Activated CD4-positive, alpha-beta T cell treated with anti-CD3 and anti-CD28 coated beads, Interleukin-2, amount 10 ng/mL, durations not matched to agents 24 days and 14 days (primary cell): Measurements from ENCODE around the gene NOS1AP. TPM values are rescaled to one million over a fixed set of nuclear protein-coding genes. Genes with fewer than 3 reads are reported as not detected.

ENCODE experiments used
- DNase-seq: peaks from one replicate; pipeline ENCODE4 v3.0.0; 2022
- H3K27ac Mint-ChIP-seq: one replicate; pipeline ENCODE4 v1.8.0; 2022; ENCODE audit warnings: mild to moderate bottlenecking, mixed read lengths
- H3K27me3 Mint-ChIP-seq: one replicate; pipeline ENCODE4 v1.8.0; 2022; ENCODE audit warnings: mixed read lengths
- H3K36me3 Mint-ChIP-seq: one replicate; pipeline ENCODE4 v1.8.0; 2022; ENCODE audit warnings: low read depth, mild to moderate bottlenecking, mixed read lengths
- H3K4me1 Mint-ChIP-seq: one replicate; pipeline ENCODE4 v1.8.0; 2021; ENCODE audit warnings: mixed read lengths
- H3K4me3 Mint-ChIP-seq: one replicate; pipeline ENCODE4 v1.8.0; 2022; ENCODE audit warnings: mild to moderate bottlenecking, moderate library complexity, mixed read lengths
- H3K9me3 Mint-ChIP-seq: one replicate; pipeline ENCODE4 v1.8.0; 2021; ENCODE audit warnings: mixed read lengths
- intact Hi-C: fragments of 100-400 bp; cut with micrococcal nuclease; formaldehyde crosslinking; loops from one replicate; pipeline ENCODE4 v1.15.1; 2023
- total RNA-seq: library from RNA; stranded (reverse); gene quantifications from 2 replicates; pipeline ENCODE4 v1.2.3, GENCODE V29; 2022

NOS1AP gene
- total RNA-seq, 1 donor from 2014 or later, result not detected

DNA sequence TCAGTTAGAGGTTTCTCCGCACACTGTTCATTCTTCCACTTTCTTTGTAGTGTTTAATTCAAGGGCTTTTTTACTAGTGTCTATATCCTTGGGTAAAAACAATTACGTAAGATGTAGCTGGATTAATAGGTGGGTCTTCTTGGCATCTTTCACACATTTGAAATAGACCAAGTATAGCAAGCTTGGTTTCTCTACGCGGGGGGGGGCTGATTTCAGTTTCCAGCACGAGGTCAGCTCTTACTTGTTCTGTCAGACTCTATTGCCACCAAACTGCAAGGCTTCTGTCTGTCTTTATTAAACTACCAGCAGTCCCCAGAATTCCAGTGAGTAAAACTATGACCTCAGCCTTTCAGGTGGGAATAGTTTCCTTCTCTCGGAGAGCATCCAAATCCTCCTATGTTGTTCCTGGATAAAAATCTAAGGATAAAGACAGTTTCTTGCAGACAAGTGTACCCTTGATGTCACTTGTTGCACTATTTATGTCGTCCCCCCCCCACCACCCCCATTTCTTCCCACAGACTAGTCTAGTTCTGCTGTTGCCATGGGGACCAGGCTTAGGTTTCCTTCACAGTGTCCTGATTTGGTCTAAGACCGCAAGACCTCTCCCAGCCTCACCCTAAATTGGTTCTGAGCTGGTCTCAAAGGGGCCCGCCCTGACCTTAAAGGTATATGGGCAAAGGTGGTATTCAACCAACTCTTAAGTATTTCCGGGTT lies 290.2 kb downstream of the NOS1AP start:
- intact Hi-C loops, result no loop called here
- no peak for DNase-seq
- H3K4me3 Mint-ChIP-seq, result no peak overlapping the region
- H3K4me1 Mint-ChIP-seq, result no peaks in the 10 kb centered on the region
- H3K9me3 Mint-ChIP-seq, result no peaks in the 10 kb centered on the region
- H3K27ac Mint-ChIP-seq, result no peak overlapping the region
- no peaks in the 10 kb centered on the region for H3K27me3 Mint-ChIP-seq
- no peaks in the 10 kb centered on the region for H3K36me3 Mint-ChIP-seq

DNA sequence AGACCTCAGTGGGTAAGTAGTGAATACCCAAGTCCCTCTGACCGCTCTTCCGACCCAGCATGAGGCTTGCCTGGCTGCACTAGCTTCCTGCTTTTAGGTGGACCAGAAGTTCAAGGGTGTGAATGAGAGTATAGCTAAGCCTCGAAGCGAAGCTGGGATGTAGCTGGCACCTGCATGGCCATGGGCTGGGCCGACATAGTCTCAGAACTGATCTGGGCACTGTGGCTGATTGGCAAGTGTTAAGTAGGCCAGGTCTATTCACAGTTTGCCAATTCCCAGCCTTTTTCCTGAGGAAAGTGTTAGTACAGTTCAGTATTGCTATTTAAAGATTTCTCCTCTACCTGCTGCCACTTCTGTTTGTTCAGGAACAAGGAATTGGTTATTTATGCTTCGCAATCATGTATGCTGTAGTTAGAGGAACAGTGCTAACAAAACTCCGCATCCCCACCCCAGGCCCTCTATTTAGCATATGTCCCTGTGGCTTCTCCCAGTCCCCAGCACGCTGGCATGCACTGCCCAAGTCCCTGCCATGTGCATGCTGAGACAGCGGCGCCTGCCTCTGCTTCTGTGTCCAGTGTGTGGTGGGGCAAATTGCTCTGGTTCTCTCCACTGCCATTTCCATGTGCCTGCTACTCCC lies 290.9 kb downstream of the NOS1AP start:
- Mint-ChIP-seq H3K27ac (no peak overlapping the region), H3K4me3 (no peak overlapping the region), H3K4me1 (no peaks in the 10 kb centered on the region), H3K9me3 (no peaks in the 10 kb centered on the region), H3K36me3 (no peaks in the 10 kb centered on the region), H3K27me3 (no peaks in the 10 kb centered on the region)
- DNase-seq, result no peak
- intact Hi-C loops, result no loop called here

DNA sequence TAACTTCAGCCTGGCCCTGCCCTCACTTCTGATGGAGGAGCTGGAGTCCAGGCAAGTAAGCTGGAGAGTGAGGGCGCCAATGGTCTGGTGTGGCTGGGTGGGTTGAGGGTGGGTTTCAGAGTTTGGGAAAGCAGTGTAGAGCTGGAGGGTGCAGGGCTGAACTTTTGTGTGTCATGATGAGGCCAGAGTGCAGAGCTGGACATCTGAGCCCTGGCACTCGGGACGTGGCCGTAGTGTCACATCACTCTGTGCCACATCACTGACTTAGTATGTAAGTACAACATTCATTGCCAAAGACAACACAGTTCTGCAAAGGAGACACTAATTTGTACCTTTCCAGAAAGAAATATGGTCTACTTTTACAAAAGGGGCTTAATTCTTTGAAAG lies 291.4 kb downstream of the NOS1AP start:
- DNase-seq, result no peak
- Mint-ChIP-seq H3K4me1 (no peaks in the 10 kb centered on the region), H3K4me3 (no peak overlapping the region), H3K27me3 (no peaks in the 10 kb centered on the region), H3K27ac (no peak overlapping the region), H3K36me3 (no peaks in the 10 kb centered on the region), H3K9me3 (no peaks in the 10 kb centered on the region)
- intact Hi-C loops, result no loop called here

DNA sequence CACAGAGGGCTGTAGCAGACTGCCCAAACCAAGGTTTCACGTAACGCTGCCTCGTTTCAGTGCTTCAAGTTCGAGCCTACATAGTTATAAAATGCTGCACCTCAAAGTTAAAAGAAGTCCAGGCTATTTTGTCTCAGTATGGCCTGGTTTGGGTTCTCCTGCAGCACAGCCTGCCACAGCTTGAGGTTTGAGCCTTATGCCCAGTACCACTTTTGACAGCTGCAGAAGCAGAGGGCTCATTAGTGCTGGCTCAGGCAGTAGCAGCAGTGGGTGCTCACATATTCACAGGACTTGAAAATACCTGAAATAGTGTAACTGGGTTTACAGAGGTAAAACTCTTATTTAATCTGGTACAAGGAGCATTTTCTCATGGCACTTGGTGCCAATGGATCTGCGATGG lies 291.9 kb downstream of the NOS1AP start:
- intact Hi-C loops, result no loop called here
- Mint-ChIP-seq H3K4me3 (no peak overlapping the region), H3K27me3 (no peaks in the 10 kb centered on the region), H3K27ac (no peak overlapping the region), H3K9me3 (no peaks in the 10 kb centered on the region), H3K4me1 (no peaks in the 10 kb centered on the region), H3K36me3 (no peaks in the 10 kb centered on the region)
- no peak for DNase-seq

DNA sequence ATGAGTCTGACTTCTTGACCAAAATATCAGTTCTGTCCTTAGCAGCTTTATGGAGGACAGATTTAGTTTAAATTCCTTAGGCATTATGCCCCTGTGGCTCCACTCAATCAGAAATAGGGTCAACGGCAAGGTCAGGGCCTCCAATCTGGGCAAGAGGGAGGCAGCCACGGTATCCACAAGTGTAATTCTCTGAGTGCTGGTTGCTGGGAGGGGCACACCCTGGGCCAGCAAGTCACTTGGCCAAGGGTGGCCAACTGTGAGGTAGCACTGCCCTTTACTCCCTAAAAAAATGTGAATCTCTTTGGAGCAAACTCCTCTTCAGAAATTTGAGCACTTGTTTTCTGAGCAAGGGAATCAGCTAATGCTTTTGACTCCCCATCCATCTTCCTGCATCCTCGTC lies 294.3 kb downstream of the NOS1AP start:
- no peaks in the 10 kb centered on the region for H3K36me3 Mint-ChIP-seq
- intact Hi-C loops, result no loop called here

DNA sequence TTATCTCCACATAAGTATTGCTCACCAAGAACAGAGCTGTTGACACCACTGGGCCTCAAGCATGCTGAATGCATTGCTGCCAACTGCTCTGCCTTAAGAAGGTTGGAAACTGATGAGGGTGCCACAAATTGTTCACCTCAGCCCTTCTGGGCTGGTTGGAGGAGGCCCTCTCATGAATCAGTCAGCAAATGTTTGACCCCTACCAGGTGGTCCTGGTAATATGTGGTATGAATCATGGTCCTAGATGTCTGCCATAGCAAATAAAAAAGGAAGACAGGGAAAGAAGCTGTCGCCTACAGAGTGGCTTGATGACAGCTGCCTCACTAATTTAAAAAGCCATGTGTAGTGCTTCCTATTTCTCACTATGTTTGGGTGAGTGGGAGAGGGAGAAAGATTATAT lies 295.0 kb downstream of the NOS1AP start:
- no peak overlapping the region for H3K27ac Mint-ChIP-seq
- no peaks in the 10 kb centered on the region for H3K36me3 Mint-ChIP-seq
- intact Hi-C loops, result no loop called here
- no peak for DNase-seq
- H3K9me3 Mint-ChIP-seq, result no peaks in the 10 kb centered on the region
- no peaks in the 10 kb centered on the region for H3K4me1 Mint-ChIP-seq
- no peaks in the 10 kb centered on the region for H3K27me3 Mint-ChIP-seq
- no peak overlapping the region for H3K4me3 Mint-ChIP-seq

More for the DNA sequence above, 294.3 kb downstream of the NOS1AP start:
- Mint-ChIP-seq H3K4me1 (no peaks in the 10 kb centered on the region), H3K9me3 (no peaks in the 10 kb centered on the region), H3K27ac (no peak overlapping the region), H3K4me3 (no peak overlapping the region), H3K27me3 (no peaks in the 10 kb centered on the region)
- no peak for DNase-seq

DNA sequence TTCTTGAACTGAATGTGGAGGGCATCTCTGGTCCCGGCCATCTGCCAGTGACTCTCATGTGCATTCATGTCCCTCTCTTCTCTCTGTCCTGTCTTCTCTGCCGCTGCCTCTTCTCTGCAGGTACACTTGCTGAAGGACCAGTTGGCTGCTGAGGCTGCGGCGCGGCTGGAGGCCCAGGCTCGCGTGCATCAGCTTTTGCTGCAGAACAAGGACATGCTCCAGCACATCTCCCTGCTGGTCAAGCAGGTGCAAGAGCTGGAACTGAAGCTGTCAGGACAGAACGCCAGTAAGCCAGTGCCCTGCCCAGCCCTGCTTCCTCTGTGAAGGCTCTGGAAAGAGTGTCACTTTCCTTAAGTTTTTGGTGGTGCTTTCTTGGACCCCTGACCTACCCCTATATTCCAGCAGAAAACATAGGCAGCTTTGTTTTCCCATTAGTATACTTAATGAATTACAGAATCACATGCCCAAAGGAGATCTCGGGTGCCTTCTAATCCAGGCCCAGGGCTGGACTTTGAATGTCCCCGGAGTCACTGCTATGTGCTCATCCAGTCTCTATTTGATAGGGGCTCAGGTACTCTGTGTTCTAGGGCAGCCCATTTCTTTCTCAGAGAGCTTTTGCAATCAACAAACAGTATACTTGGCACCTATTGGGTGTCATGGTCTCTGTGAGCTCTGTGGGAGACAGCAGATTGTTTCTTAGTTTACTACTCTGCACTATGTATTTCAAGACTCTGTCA lies 296.0 kb downstream of the NOS1AP start:
- Mint-ChIP-seq H3K27ac (no peak overlapping the region), H3K36me3 (no peaks in the 10 kb centered on the region), H3K4me3 (no peak overlapping the region), H3K4me1 (no peaks in the 10 kb centered on the region), H3K27me3 (no peaks in the 10 kb centered on the region), H3K9me3 (no peaks in the 10 kb centered on the region)
- intact Hi-C loops, result no loop called here
- no peak for DNase-seq

DNA sequence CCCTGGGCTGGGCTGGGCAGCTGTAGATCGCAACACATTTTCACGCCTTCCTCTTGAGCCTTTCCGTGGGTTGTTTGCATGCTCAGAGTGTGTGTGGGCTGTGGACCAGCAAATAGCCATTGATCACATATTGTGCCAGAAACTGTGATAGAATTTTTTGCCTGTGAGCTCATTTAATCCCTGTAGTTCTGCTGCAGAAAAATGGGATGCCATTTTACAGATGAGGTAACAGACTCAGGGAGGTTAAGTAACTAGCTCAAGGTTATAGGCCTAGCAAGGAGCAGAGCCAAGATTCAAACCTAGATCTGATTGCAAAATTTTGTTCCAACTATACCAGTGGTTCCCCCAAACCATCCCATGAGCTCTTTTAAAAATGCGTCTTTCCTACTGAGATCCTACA lies 296.7 kb downstream of the NOS1AP start:
- Mint-ChIP-seq H3K36me3 (no peaks in the 10 kb centered on the region), H3K27me3 (no peaks in the 10 kb centered on the region), H3K9me3 (no peaks in the 10 kb centered on the region), H3K4me3 (no peak overlapping the region), H3K4me1 (no peaks in the 10 kb centered on the region), H3K27ac (no peak overlapping the region)
- intact Hi-C loops, result no loop called here
- DNase-seq, result no peak

DNA sequence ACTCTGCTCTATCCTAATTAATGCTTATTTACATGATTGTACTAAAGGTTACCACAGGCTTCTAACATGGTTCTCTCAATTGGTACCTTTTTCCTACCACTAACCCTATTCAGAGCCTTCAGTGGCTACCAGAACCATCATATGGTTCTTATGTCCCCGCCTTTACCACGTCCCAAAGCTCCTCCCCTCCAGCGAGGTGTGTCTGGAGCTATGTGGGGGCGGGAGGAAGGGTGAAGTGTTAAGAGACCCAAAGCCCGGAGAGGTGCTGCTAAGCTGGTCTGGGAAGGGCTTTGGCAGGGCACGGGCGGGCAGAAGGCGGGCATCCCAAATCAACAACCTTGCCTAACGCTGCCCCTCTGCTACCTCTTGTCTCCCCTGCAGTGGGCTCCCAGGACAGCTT lies 297.2 kb downstream of the NOS1AP start:
- Mint-ChIP-seq H3K36me3 (no peaks in the 10 kb centered on the region), H3K4me3 (no peak overlapping the region), H3K27me3 (no peaks in the 10 kb centered on the region), H3K9me3 (no peaks in the 10 kb centered on the region), H3K4me1 (no peaks in the 10 kb centered on the region), H3K27ac (no peak overlapping the region)
- intact Hi-C loops, result no loop called here
- no peak for DNase-seq

DNA sequence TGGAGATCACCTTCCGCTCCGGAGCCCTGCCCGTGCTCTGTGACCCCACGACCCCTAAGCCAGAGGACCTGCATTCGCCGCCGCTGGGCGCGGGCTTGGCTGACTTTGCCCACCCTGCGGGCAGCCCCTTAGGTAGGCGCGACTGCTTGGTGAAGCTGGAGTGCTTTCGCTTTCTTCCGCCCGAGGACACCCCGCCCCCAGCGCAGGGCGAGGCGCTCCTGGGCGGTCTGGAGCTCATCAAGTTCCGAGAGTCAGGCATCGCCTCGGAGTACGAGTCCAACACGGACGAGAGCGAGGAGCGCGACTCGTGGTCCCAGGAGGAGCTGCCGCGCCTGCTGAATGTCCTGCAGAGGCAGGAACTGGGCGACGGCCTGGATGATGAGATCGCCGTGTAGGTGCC lies 297.6 kb downstream of the NOS1AP start:
- intact Hi-C loops, result no loop called here
- H3K4me3 Mint-ChIP-seq, result no peak overlapping the region
- H3K27me3 Mint-ChIP-seq, result no peaks in the 10 kb centered on the region

DNA sequence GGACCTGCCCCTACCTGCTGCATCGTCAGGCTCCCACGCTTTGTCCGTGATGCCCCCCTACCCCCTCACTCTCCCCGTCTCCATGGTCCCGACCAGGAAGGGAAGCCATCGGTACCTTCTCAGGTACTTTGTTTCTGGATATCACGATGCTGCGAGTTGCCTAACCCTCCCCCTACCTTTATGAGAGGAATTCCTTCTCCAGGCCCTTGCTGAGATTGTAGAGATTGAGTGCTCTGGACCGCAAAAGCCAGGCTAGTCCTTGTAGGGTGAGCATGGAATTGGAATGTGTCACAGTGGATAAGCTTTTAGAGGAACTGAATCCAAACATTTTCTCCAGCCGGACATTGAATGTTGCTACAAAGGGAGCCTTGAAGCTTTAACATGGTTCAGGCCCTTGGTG lies 298.3 kb downstream of the NOS1AP start:
- intact Hi-C loops, result no loop called here
- Mint-ChIP-seq H3K9me3 (no peaks in the 10 kb centered on the region), H3K27me3 (no peaks in the 10 kb centered on the region), H3K36me3 (no peaks in the 10 kb centered on the region), H3K4me3 (no peak overlapping the region), H3K4me1 (no peaks in the 10 kb centered on the region), H3K27ac (no peak overlapping the region)
- no peak for DNase-seq

More for the DNA sequence above, 297.6 kb downstream of the NOS1AP start:
- no peaks in the 10 kb centered on the region for H3K36me3 Mint-ChIP-seq
- DNase-seq, result no peak
- no peak overlapping the region for H3K27ac Mint-ChIP-seq
- no peaks in the 10 kb centered on the region for H3K9me3 Mint-ChIP-seq
- H3K4me1 Mint-ChIP-seq, result no peaks in the 10 kb centered on the region

DNA sequence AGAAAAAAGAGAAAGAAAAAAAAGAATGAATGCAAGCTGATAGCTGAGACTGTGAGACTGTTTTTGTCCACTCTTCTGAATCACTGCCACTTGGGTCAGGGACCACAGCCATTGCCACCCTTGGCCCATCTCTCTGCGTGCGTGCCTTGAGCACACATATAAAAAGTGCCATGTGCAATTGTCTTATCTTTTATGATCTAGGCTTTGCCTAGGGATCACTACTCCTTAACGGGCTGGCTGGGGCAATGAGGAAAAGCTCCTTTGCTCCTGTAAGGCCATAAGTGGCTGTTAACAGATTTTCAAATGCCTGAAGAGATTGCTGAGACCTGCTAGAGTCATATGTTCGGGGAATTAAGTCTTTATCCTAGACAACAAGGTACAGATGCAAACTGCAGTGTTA lies 299.0 kb downstream of the NOS1AP start:
- Mint-ChIP-seq H3K9me3 (no peaks in the 10 kb centered on the region), H3K27me3 (no peaks in the 10 kb centered on the region), H3K27ac (no peak overlapping the region), H3K4me3 (no peak overlapping the region), H3K36me3 (no peaks in the 10 kb centered on the region), H3K4me1 (no peaks in the 10 kb centered on the region)
- DNase-seq, result no peak
- intact Hi-C loops, result no loop called here

DNA sequence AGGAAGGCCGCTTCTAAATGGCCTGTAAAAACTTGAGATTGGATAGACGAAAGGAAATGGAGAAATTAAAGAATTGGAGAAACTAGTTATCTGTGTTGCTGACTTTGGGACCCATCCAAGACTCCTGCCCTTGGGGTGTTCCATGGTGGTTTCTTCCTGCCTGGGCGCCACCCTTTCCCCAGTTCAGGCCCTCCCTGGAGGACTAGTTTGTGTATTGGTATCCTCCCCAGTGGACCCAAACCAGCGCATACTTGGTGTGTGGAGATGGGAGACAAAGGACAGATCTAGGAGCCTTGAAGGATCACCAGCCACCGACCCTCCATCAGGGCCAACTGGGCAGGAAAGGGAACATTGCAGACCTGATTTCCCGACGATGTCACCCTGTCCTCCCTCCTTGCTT lies 300.1 kb downstream of the NOS1AP start:
- intact Hi-C loops, result no loop called here
- H3K27me3 Mint-ChIP-seq, result no peaks in the 10 kb centered on the region
- no peaks in the 10 kb centered on the region for H3K36me3 Mint-ChIP-seq
- H3K4me1 Mint-ChIP-seq, result no peaks in the 10 kb centered on the region
- no peak for DNase-seq
- no peak overlapping the region for H3K4me3 Mint-ChIP-seq
- H3K9me3 Mint-ChIP-seq, result no peaks in the 10 kb centered on the region
- no peak overlapping the region for H3K27ac Mint-ChIP-seq

DNA sequence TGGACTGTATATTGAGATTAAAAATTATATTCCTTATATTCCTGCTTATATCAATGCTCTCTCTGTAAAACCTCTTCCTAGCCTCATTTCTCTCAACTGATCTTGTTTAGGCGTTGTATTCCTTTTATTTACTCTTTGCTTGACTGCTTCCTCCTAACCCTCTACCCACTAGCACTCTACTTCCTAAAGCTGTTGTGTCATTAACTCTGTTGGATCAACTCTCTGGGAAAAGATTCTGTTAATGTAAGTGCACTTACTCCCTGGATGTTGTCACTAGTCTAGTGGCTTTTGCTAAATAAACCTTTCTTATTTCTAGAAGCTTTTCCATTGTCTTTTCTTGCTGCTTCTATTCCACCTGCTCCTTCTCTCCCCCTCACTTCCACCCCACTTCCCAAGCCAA lies 300.7 kb downstream of the NOS1AP start:
- intact Hi-C loops, result no loop called here
- Mint-ChIP-seq H3K27me3 (no peaks in the 10 kb centered on the region), H3K4me1 (no peaks in the 10 kb centered on the region), H3K36me3 (no peaks in the 10 kb centered on the region), H3K9me3 (no peaks in the 10 kb centered on the region), H3K4me3 (no peak overlapping the region), H3K27ac (no peak overlapping the region)
- DNase-seq, result no peak
